NB4 (cell line): Measurements from ENCODE around the gene PDE4D.

Experiments used
- DNase-seq: peaks from one replicate; pipeline ENCODE4 v3.0.0; 2010; ENCODE audit warnings: low read depth
- H3K4me3 ChIP-seq: one replicate; pipeline ENCODE4 v1.5.1; 2011; ENCODE audit warnings: mild to moderate bottlenecking, low read depth, low read length, moderate library complexity
- CTCF ChIP-seq: IDR thresholded peaks from one replicate; pipeline ENCODE4 v1.5.1; 2012; ENCODE audit warnings: low read depth, low read length
- MAX ChIP-seq: IDR thresholded peaks from 2 replicates; pipeline ENCODE4 v1.6.1; 2011; ENCODE audit warnings: low read depth, low read length
- MYC ChIP-seq: IDR thresholded peaks from 2 replicates; pipeline ENCODE4 v1.6.1; 2011; ENCODE audit warnings: low read depth, low read length
- POLR2A ChIP-seq: IDR thresholded peaks from 2 replicates; pipeline ENCODE4 v1.6.1; 2011; ENCODE audit warnings: mild to moderate bottlenecking; ENCODE audit not compliant: insufficient read length; ENCODE audit errors: extremely low read depth

Gene PDE4D

GRCh38 chr5:59216841-59217240 lies 676.7 kb downstream of the PDE4D start:
- TF ChIP-seq MAX (no peak), POLR2A (no peak), CTCF (no peak), MYC (no peak)
- H3K4me3 ChIP-seq: no peak overlapping the region
- DNase-seq: no peak

- DNase-seq: no peak
- TF ChIP-seq CTCF (no peak), MAX (no peak), POLR2A (no peak), MYC (no peak)
- H3K4me3 ChIP-seq: no peak overlapping the region
Measured at GRCh38 chr5:59212596-59212995, 680.9 kb downstream of the PDE4D start.

- TF ChIP-seq CTCF: no peak
- TF ChIP-seq POLR2A: no peak
- TF ChIP-seq MAX: no peak
- TF ChIP-seq MYC: no peak
- no peak for DNase-seq
Measured at GRCh38 chr5:59209758-59210359, 683.7 kb downstream of the PDE4D start.

GRCh38 chr5:59208474-59208873 lies 685.1 kb downstream of the PDE4D start:
- TF ChIP-seq POLR2A (no peak), CTCF (no peak), MYC (no peak), MAX (no peak)
- no peak overlapping the region for H3K4me3 ChIP-seq

More at GRCh38 chr5:59209758-59210359, 683.7 kb downstream of the PDE4D start:
- no peak overlapping the region for H3K4me3 ChIP-seq

GRCh38 chr5:59207401-59207800 lies 686.1 kb downstream of the PDE4D start:
- no peak for TF ChIP-seq MAX
- TF ChIP-seq CTCF: no peak
- no peak for TF ChIP-seq MYC
- TF ChIP-seq POLR2A: no peak
- no peak for DNase-seq
- H3K4me3 ChIP-seq: no peak overlapping the region

More at GRCh38 chr5:59208474-59208873, 685.1 kb downstream of the PDE4D start:
- no peak for DNase-seq
